Neural progenitor cell (in vitro differentiated cells): Measurements from ENCODE around the gene F10. TPM values are rescaled to one million over a fixed set of nuclear protein-coding genes. Genes with fewer than 3 reads are reported as not detected.
"Not testable (repeated sequence)": the region's sequence is repeated elsewhere in the genome, so short reads cannot be mapped to it uniquely, and the experiment has no call there.

Experiments
- DNase-seq: peaks from one replicate; pipeline ENCODE4 v3.0.0-alpha.2; 2016; ENCODE audit warnings: low spot score
- H2AFZ ChIP-seq: fragments of 200-600 bp; sonication (generic); replicated peaks from 2 replicates; pipeline ENCODE4 v1.6.1; 2016; ENCODE audit warnings: antibody characterized with exemption
- H3F3A ChIP-seq: fragments of 200-600 bp; sonication (generic); 2 replicates; pipeline ENCODE4 v1.6.1; 2016; ENCODE audit warnings: antibody characterized with exemption, low read depth
- H3K27ac ChIP-seq: fragments of 200-600 bp; sonication (generic); 2 replicates; pipeline ENCODE4 v1.5.1; 2016; ENCODE audit warnings: mild to moderate bottlenecking
- H3K27me3 ChIP-seq: fragments of 200-600 bp; sonication (generic); 2 replicates; pipeline ENCODE4 v1.6.1; 2016; ENCODE audit warnings: mild to moderate bottlenecking, moderate library complexity
- H3K36me3 ChIP-seq: fragments of 200-600 bp; sonication (generic); 2 replicates; pipeline ENCODE4 v1.5.1; 2016
- H3K4me1 ChIP-seq: fragments of 200-600 bp; sonication (generic); 2 replicates; pipeline ENCODE4 v1.6.1; 2016; ENCODE audit warnings: mixed run types
- H3K4me2 ChIP-seq: fragments of 200-600 bp; sonication (generic); 2 replicates; pipeline ENCODE4 v1.6.1; 2016
- H3K4me3 ChIP-seq: fragments of 200-600 bp; sonication (generic); 2 replicates; pipeline ENCODE4 v1.5.1; 2016
- H3K79me2 ChIP-seq: fragments of 200-600 bp; sonication (generic); 2 replicates; pipeline ENCODE4 v1.6.1; 2016; ENCODE audit warnings: low read depth
- H3K9ac ChIP-seq: fragments of 200-600 bp; sonication (generic); 2 replicates; pipeline ENCODE4 v1.6.1; 2016
- H3K9me3 ChIP-seq: fragments of 200-600 bp; sonication (generic); 2 replicates; pipeline ENCODE4 v1.5.1; 2016; ENCODE audit warnings: low read depth
- H4K20me1 ChIP-seq: fragments of 200-600 bp; sonication (generic); 2 replicates; pipeline ENCODE4 v1.6.1; 2016; ENCODE audit warnings: low read depth
- H3K27ac Mint-ChIP-seq: 3 replicates; pipeline ENCODE4 v1.8.0; 2021; ENCODE audit warnings: mixed read lengths
- H3K27me3 Mint-ChIP-seq: 2 replicates; pipeline ENCODE4 v1.8.0; 2022; ENCODE audit warnings: low read depth, mild to moderate bottlenecking, inconsistent platforms, moderate library complexity, mixed read lengths; ENCODE audit not compliant: insufficient read depth
- H3K36me3 Mint-ChIP-seq: 3 replicates; pipeline ENCODE4 v1.8.0; 2021; ENCODE audit warnings: mixed read lengths
- H3K4me1 Mint-ChIP-seq: 3 replicates; pipeline ENCODE4 v1.8.0; 2021; ENCODE audit warnings: mixed read lengths
- H3K4me3 Mint-ChIP-seq: 3 replicates; pipeline ENCODE4 v1.8.0; 2021; ENCODE audit warnings: mild to moderate bottlenecking, moderate library complexity, mixed read lengths
- H3K9me3 Mint-ChIP-seq: 3 replicates; pipeline ENCODE4 v1.8.0; 2020; ENCODE audit warnings: mixed read lengths
- CTCF ChIP-seq: fragments of 200-600 bp; sonication (generic); IDR thresholded peaks from 2 replicates; pipeline ENCODE4 v1.5.1; 2017; ENCODE audit warnings: antibody characterized with exemption, mild to moderate bottlenecking
- EZH2 ChIP-seq: fragments of 200-600 bp; sonication (generic); IDR thresholded peaks from 2 replicates; pipeline ENCODE4 v1.6.1; 2017; ENCODE audit warnings: antibody characterized with exemption, mild to moderate bottlenecking, moderate library complexity
- EZH2phosphoT487 ChIP-seq: fragments of 200-600 bp; sonication (generic); IDR thresholded peaks from 2 replicates; pipeline ENCODE4 v1.6.1; 2017; ENCODE audit warnings: antibody characterized with exemption
- total RNA-seq: library from RNA; depleted of rRNA; stranded (reverse); fragments of >200 nt; gene quantifications from 2 replicates; pipeline ENCODE4 v1.2.3, GENCODE V29; 2015; ENCODE audit warnings: low replicate concordance

F10 gene
- total RNA-seq, 1 donor from 2014 or later, result 2.0 TPM

GRCh38 chr13:113077566-113077952, 45.0 kb upstream of the F10 start:
- Histone ChIP-seq H2AFZ (no peak overlapping the region), H3K27ac (no peak overlapping the region), H3K36me3 (no peaks in the 10 kb centered on the region), H3F3A (no peaks in the 10 kb centered on the region), H3K4me1 (no peaks in the 10 kb centered on the region), H3K4me2 (no peak overlapping the region), H3K9me3 (no peaks in the 10 kb centered on the region), H3K9ac (no peak overlapping the region), H3K4me3 (no peak overlapping the region), H3K79me2 (no peaks in the 10 kb centered on the region), H4K20me1 (no peaks in the 10 kb centered on the region), H3K27me3 (no peaks in the 10 kb centered on the region)
- Mint-ChIP-seq H3K9me3 (no peaks in the 10 kb centered on the region), H3K36me3 (peaks cover 24% of the 10 kb centered on the region), H3K27me3 (peaks cover 2% of the 10 kb centered on the region), H3K4me3 (peak overlapping the region; percentile 48), H3K27ac (no peak overlapping the region), H3K4me1 (no peaks in the 10 kb centered on the region)
- TF ChIP-seq EZH2phosphoT487, result no peak
- no peak for TF ChIP-seq CTCF
- no peak for TF ChIP-seq EZH2
- no peak for DNase-seq

GRCh38 chr13:113077953-113078901, 44.4 kb upstream of the F10 start:
- Mint-ChIP-seq H3K4me1 (no peaks in the 10 kb centered on the region), H3K27ac (no peak overlapping the region), H3K4me3 (no peak overlapping the region), H3K36me3 (peaks cover 17% of the 10 kb centered on the region), H3K9me3 (no peaks in the 10 kb centered on the region), H3K27me3 (peaks cover 2% of the 10 kb centered on the region)
- Histone ChIP-seq H3K79me2 (no peaks in the 10 kb centered on the region), H3K4me3 (no peak overlapping the region), H3K9ac (no peak overlapping the region), H3K4me1 (no peaks in the 10 kb centered on the region), H3K27me3 (no peaks in the 10 kb centered on the region), H3K36me3 (no peaks in the 10 kb centered on the region), H4K20me1 (no peaks in the 10 kb centered on the region), H2AFZ (no peak overlapping the region), H3K9me3 (no peaks in the 10 kb centered on the region), H3F3A (no peaks in the 10 kb centered on the region), H3K27ac (no peak overlapping the region), H3K4me2 (no peak overlapping the region)
- no peak for DNase-seq
- TF ChIP-seq CTCF, result no peak
- no peak for TF ChIP-seq EZH2phosphoT487
- TF ChIP-seq EZH2, result no peak

- H3K9ac ChIP-seq, result no peak overlapping the region
- TF ChIP-seq EZH2phosphoT487 (no peak), EZH2 (no peak), CTCF (no peak)
- no peaks in the 10 kb centered on the region for H3K4me1 ChIP-seq
- H3K36me3 ChIP-seq, result no peaks in the 10 kb centered on the region
- H3K9me3 ChIP-seq, result no peaks in the 10 kb centered on the region
- H3F3A ChIP-seq, result no peaks in the 10 kb centered on the region
- H3K27me3 ChIP-seq, result no peaks in the 10 kb centered on the region
- Mint-ChIP-seq H3K27me3 (peaks cover 2% of the 10 kb centered on the region), H3K9me3 (no peaks in the 10 kb centered on the region), H3K27ac (peak overlapping the region; percentile 28), H3K4me3 (no peak overlapping the region), H3K36me3 (peaks cover 14% of the 10 kb centered on the region), H3K4me1 (no peaks in the 10 kb centered on the region)
- H3K4me3 ChIP-seq, result no peak overlapping the region
- H3K79me2 ChIP-seq, result no peaks in the 10 kb centered on the region
- H2AFZ ChIP-seq, result no peak overlapping the region
- H4K20me1 ChIP-seq, result no peaks in the 10 kb centered on the region
- H3K27ac ChIP-seq, result no peak overlapping the region
- H3K4me2 ChIP-seq, result no peak overlapping the region
- no peak for DNase-seq
These were observed 43.5 kb upstream of the F10 start for GRCh38 chr13:113078902-113079780.

- not testable (repeated sequence) for H3K9me3 ChIP-seq, DNase-seq, H3K79me2 ChIP-seq, H3K4me1 Mint-ChIP-seq, H3K27ac ChIP-seq, H3F3A ChIP-seq, H3K4me2 ChIP-seq, H3K4me3 Mint-ChIP-seq, H3K4me1 ChIP-seq, H3K36me3 ChIP-seq, H3K9ac ChIP-seq, H3K27me3 Mint-ChIP-seq, H4K20me1 ChIP-seq, H3K9me3 Mint-ChIP-seq, H3K4me3 ChIP-seq, H3K27me3 ChIP-seq, H3K27ac Mint-ChIP-seq, H2AFZ ChIP-seq
- H3K36me3 Mint-ChIP-seq, result peaks cover 12% of the 10 kb centered on the region
These were observed 42.9 kb upstream of the F10 start for GRCh38 chr13:113079781-113080080.
